Measurements from ENCODE around the gene HTT-AS. TPM values are rescaled to one million over a fixed set of nuclear protein-coding genes. Genes with fewer than 3 reads are reported as not detected.

HTT-AS gene
- total RNA-seq, 4 donors from 2014 or later, result not detected

GRCh38 chr4:3073158-3074077, 920 bp downstream of the HTT-AS start:
- TF ChIP-seq CTCF (IDR thresholded peaks at IDR 0.05) (no peak), POLR2AphosphoS5 (IDR thresholded peaks at IDR 0.05) (peak; percentile 17), EP300 (IDR thresholded peaks at IDR 0.05) (no peak), POLR2A (IDR thresholded peaks at IDR 0.05) (peak; percentile 14 to 49)
- Histone ChIP-seq H3K4me1 (peaks cover 0 to 42% (median 10%) of the 10 kb centered on the region in 3 donors), H3K36me3 (no peaks in the 10 kb centered on the region), H3K9me3 (no peaks in the 10 kb centered on the region), H3K27ac (peak overlapping the region in 3 of 4 donors; percentile 83 to 91 (median 88)), H3K4me3 (peak overlapping the region; percentile 57 to 68), H3K27me3 (no peaks in the 10 kb centered on the region)
- 20% methylated on average over 1 of the region's 54 CpGs; no CpG with 5 or more reads in 1 of the 2 donors for WGBS, 2 donors (ENCODE audit: low coverage in 1 of 2)
- peak; percentile 59 for ATAC-seq

GRCh38 chr4:3071811-3072210, 2.5 kb downstream of the HTT-AS start:
- WGBS, 2 donors (ENCODE audit: low coverage in 1 of 2), result 52 to 75% methylated on average over 3 to 7 of the region's 7 CpGs
- no peak overlapping the region for H3K4me3 ChIP-seq
- TF ChIP-seq POLR2A (IDR thresholded peaks at IDR 0.05), result no peak
- no peak for TF ChIP-seq EP300 (IDR thresholded peaks at IDR 0.05)
- no peak for TF ChIP-seq CTCF (IDR thresholded peaks at IDR 0.05)
- TF ChIP-seq POLR2AphosphoS5 (IDR thresholded peaks at IDR 0.05), result no peak
- H3K4me1 ChIP-seq, result peaks cover 0 to 26% (median 10%) of the 10 kb centered on the region in 3 donors
- no peak overlapping the region for H3K27ac ChIP-seq
- H3K9me3 ChIP-seq, result no peaks in the 10 kb centered on the region
- H3K27me3 ChIP-seq, result no peaks in the 10 kb centered on the region
- no peaks in the 10 kb centered on the region for H3K36me3 ChIP-seq
- no peak for ATAC-seq

- no peaks in the 10 kb centered on the region for H3K36me3 ChIP-seq
- no peak overlapping the region for H3K4me3 ChIP-seq
- no peak for ATAC-seq
- H3K9me3 ChIP-seq, result no peaks in the 10 kb centered on the region
- 62 to 70% methylated on average over 2 of the region's 3 CpGs for WGBS, 2 donors (ENCODE audit: low coverage in 1 of 2)
- H3K27ac ChIP-seq, result no peak overlapping the region
- TF ChIP-seq POLR2AphosphoS5 (IDR thresholded peaks at IDR 0.05), result no peak
- TF ChIP-seq CTCF (IDR thresholded peaks at IDR 0.05), result no peak
- TF ChIP-seq EP300 (IDR thresholded peaks at IDR 0.05), result no peak
- TF ChIP-seq POLR2A (IDR thresholded peaks at IDR 0.05), result no peak
- H3K4me1 ChIP-seq, result peaks cover 0 to 17% (median 5%) of the 10 kb centered on the region in 3 donors
- no peaks in the 10 kb centered on the region for H3K27me3 ChIP-seq
Observed at GRCh38 chr4:3070709-3071500, 3.4 kb downstream of the HTT-AS start.

- Histone ChIP-seq H3K4me3 (no peak overlapping the region), H3K4me1 (peaks cover 0 to 7% (median 4%) of the 10 kb centered on the region in 3 donors), H3K9me3 (no peaks in the 10 kb centered on the region), H3K27me3 (no peaks in the 10 kb centered on the region), H3K36me3 (no peaks in the 10 kb centered on the region), H3K27ac (no peak overlapping the region)
- TF ChIP-seq CTCF (IDR thresholded peaks at IDR 0.05) (no peak), POLR2A (IDR thresholded peaks at IDR 0.05) (no peak), EP300 (IDR thresholded peaks at IDR 0.05) (no peak), POLR2AphosphoS5 (IDR thresholded peaks at IDR 0.05) (no peak)
- 70 to 82% methylated on average over 13 to 16 of the region's 16 CpGs for WGBS, 2 donors (ENCODE audit: low coverage in 1 of 2)
- no peak for ATAC-seq
Observed at GRCh38 chr4:3069661-3070199, 4.6 kb downstream of the HTT-AS start.
